DMS114 treated with DMSO at 0.1 percent for 48 hours (cell line): ENCODE results near the gene C11orf65.

ENCODE experiments used
- DNase-seq: peaks from one replicate; lab custom pipeline; 2025; ENCODE audit not compliant: unreplicated experiment; lab: John Stamatoyannopoulos, UW

C11orf65 gene, protein sequence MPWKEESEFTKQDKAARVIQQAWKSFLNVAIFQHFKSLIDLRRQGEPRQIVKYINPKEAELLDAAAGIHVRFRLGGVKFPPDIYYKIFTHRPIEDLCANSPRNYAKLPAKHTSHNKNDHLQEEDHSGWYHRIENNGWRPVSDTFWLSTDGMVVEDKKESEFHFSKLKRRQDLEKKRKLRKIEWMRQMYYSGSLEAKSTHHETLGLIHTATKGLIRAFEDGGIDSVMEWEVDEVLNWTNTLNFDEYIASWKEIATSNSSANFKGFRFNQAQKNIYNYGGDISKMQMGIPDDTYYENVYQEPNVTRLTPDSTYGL

DNA sequence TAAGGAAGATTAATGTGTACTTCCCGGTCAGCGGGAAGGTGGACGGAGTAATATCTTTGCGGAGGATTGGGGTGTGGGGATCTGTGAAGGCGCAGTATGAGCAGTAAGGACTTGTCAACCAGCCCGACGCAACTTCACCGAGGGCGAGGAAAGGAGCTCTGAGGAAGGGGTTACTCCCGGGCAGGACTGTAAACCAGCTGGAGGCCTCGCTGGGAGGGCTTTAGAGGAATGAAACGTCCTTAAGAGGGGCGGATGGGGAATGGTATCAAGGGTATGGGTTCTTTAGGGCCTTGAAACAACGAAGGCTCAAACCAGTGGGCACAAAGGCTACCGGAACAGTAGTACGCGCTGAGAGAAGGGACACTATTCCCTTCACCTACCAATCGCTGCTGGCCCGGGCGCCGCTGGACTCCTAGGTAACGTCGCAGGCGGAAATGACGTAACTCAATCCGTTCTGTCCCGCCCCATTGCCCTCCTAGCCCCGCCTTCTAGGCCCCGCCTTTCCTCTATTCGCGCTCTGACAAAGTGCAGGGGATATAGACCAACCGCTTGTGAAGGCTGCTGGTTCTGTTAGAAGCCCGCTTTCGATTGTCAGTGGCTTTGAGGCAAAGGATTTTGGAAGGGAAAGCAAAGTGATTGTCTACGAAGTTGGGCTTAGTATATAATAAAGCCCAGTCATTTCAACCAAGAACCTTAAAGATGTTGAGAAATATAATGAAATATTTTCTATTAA is at the start of gene C11orf65:
C11orf65 (minus strand) TSS at position 439 of the 733 bp plus-strand sequence. CDS start 5,970 bp downstream, outside the sequence.
- peak; percentile 83 for DNase-seq

DNA sequence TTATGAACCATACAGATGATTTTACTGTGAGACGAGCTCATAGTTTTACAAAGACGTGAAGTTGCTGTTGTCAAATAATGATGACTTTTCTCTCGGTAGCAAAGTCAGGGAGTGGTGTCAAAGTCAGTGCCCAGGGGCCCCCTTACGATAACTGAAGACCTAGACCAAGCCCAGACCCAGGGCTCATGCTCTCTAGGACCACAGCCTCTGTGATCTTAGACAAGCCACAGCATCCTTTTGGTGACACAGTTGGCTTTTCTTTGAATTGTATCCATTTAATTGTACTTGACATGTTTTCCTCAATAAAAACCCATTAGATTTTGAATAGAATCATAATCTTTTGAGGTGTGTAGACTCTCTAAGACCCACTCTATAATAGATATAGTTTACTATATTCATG is 48.8 kb upstream of the C11orf65 start:
- no peak for DNase-seq

DNA sequence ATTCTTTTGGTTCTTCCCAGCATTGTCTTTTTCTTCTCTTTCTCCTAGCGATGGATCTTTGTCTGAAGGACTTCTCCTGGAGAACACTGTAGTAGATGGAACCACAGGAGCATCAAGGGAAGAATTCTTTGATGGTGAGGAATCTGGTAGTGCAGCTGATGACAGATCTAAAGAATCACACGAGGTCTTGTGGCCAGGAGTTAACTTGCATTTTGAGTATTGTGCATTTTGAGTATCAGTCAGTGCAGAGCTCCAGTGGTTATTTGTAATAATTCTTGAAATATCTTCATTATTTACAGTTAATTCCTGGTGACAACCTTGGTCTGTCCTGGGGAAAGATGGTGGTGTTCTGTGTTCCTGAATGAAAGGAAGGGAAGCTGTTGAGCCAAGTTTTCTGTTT is 45.4 kb upstream of the C11orf65 start:
- no peak for DNase-seq

DNA sequence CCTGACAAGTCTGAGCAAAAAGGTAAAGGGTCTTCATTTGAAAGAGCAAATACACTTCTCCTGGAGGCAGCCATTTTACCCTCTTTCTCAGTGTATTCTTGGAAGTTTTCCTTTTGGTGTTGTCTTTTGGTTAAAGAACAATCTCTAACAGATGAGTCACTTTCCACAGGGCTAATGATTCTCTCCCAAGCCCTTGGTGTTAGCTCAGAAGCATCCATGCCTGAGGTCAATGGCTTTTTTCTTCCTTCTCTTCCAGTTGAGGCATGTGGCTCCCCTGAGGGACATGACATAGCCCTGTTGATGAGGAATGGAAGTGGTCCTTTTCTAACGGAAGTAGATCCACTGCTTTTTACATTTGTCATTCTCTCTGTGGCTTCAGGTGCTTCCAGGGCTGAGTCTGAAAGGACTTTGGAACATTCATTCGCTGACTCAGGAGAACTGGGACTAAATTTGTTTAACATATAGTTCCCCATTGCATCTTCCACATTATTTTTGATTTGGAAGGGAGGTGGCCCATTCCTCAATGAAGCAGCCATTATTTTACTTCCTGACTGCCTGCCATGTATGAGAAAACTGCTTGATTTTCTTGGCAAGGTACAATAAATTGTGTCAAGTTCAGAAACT is 44.6 kb upstream of the C11orf65 start:
- DNase-seq: no peak

DNA sequence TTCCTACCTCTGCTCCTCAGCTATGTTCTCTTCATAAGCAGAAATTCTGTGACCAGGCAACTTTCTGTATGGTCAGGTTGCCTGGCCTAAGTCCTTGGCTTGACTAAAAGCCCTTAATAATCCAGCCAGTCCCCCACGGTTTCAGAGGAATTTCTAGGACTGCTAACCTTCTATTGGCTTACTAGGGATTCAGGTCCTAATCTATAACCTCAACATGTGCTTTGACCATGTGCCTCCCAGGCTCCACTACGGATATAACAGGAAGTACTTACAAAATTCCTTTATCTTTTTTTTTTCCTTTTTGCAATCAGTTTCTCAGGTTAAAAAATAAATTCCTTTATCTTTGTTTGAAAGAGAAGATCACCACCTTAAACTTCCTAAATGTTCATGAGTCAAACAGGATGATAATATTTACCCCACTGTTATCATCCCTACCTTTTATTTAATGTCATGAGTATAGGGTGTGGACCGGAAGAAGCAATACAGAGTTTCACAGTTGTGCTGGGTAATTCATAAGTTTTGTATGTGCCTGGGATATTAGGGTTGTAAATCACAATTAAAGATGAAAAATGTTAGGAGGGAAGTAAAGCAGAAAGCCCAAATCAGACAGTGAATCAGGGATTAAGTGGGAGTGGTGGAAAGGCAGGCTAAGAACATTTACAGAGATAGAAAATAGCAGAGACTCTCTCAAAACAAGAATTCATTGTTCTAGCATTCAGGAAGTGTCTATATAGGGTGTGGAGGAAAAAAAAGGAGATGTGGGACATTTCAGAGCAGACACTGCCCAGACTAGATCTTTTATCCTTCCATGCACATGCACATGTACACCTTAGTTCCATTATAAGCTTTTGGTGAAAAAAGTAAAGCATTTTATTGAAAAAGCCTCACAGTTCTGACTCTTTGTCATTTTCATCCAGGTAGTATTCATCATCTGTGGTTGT is 41.6 kb upstream of the C11orf65 start:
- no peak for DNase-seq

DNA sequence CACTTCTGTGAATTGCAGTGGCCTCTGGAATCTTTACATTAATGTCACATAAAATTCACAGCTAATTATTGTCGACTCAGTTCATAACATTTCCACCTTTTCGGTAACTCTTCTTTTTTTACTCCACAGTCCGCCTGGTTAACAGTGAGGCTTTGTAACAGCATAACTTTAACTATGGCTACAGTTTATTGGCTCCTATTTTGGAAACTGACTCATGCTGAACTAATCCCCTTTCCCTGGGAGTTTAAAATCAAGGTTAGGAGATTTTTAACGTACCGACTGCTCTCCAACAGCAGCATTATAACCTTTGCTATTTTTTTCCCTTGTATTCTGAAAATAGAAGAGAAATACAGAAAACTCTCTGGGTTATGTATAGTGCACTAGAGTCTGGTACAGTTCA is 34.1 kb upstream of the C11orf65 start:
- no peak for DNase-seq

DNA sequence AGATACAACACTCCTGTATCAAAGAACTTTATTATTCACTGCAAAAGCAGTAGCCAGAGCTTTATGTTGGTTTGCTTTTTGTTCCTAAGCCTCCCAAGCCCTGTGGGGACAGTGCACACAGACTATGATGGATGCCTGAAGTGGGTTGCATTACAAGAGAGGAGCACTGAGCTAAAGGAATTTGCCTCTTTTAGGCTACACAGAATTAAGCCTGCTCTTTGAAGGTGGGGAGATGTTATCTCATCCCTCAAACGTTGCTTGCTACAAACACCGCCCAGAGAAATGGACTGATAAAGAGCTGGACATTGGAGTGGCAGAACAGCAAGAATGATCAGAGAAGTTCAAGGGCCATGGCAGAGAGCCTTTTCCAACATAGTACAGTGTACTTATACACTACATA is 33.4 kb upstream of the C11orf65 start:
- DNase-seq: no peak

DNA sequence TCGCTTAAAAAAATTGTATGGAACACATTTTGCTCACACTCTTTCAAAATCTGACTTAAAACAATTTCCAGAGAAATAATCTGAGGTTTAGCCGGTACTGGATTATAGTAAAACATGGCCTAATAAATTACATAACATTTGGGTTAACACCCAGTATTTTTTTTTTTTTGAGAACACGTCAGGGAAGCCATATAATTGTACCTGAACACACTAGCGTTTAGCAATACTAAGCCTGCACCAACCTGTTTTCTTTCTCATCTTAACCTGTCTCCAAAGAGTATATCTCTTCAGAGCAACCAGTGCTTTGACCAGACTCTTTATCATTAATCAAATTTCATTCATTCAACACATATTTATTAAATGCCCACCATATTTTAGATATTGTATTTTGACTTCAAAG is 32.8 kb upstream of the C11orf65 start:
- DNase-seq: no peak

DNA sequence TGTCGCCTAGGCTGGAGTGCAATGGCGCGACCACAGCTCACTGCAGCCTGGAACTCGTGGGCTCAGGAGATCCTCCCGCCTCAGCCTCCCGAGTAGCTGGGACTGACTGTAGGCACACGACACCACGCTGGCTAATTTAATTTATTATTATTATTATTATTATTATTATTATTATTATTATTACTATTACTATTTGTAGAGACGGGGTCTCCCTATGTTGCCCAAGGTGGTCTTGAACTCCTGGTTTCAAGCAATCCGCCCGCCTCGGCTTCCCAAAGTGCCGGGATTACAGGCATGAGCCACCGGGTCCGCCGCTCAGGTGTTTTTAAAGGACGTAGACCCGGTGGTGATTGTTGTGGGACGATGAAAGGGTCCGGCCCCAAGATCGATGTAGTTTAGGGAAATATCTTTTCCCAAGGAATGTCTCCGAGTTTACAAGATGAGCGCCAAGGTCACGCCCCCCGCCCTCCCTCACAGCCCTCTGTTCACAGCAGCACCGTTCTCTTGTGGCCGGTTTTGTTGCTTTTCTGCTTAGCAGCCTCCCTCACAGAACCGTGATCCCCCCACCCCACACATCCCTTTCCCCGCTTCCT is 31.6 kb upstream of the C11orf65 start:
- no peak for DNase-seq

DNA sequence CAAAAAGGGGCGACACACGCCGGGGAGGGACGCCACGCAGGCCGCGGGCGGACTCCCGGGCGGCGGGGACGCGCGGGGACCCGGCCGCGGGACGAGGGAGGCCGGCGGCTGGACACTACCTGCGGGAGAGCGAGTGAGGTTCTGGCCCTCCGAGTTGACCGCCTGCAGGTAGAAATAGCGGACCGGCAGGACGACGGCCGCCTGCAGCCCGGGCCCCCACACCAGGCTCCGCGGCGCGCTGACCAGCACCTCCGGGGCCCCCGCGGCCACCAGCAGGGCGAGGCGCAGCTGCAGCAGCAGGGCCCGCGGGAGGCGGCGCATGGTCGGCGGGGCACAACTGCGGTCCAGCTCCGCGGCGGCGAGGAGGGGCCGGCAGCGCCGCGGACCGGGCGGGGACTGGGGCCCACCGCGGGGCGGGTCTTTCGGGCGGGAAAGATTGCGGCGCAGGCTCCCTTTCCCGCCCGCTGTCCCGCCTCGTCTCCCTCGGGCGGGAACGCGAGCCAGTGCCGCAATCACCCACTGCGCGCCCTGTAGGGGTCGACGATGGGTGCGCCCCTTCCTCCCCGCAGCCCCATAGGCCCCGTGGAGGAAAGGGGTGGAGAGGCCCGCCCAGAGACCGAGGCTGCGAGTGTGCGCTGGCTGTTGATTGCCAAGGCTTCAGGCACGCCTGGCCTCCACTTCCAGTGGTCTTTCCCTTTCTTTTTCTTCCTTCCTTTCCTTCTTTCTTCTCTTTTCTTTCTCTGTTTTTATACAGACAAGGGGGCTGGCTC is 30.9 kb upstream of the C11orf65 start, which contains the start of gene POGLUT3:
POGLUT3 (minus strand) TSS at position 339 of the 770 bp plus-strand sequence; CDS start at position 321, 18 bp downstream.
- DNase-seq: peak; percentile 26

DNA sequence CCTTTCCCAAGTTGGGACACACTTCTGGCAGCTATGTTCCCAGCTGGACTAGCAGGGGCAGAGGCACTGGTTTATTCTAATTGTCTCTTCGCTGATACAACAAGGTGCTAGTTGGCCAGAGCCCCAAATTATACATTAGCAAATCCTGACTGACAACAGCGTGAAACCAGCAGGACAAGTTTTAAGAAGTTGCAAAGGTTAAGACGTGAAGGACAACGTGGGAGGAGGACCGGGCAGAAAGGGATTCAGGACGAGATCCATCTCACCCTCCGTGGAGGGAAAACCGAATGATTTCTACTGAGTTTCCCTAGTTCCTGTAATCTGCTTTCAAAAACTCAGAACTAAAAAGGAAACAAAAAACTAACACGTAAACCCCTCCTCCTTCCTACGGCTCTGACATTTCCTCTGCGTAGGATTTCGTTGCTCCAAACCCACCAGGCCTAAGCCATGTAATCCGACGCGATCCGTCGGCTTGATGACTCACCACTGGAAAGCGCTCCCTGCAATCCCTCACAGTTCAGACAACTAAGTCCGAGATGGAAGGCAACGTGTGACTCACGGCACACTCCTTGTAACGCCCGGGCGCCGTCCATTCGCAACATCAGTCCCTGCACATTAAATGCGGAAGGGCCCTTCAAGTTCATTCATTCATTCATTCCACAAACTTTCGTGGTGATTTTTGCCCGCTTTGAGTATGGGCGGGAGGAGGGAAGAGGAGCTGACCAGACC is 30.2 kb upstream of the C11orf65 start:
- DNase-seq: peak; percentile 69

DNA sequence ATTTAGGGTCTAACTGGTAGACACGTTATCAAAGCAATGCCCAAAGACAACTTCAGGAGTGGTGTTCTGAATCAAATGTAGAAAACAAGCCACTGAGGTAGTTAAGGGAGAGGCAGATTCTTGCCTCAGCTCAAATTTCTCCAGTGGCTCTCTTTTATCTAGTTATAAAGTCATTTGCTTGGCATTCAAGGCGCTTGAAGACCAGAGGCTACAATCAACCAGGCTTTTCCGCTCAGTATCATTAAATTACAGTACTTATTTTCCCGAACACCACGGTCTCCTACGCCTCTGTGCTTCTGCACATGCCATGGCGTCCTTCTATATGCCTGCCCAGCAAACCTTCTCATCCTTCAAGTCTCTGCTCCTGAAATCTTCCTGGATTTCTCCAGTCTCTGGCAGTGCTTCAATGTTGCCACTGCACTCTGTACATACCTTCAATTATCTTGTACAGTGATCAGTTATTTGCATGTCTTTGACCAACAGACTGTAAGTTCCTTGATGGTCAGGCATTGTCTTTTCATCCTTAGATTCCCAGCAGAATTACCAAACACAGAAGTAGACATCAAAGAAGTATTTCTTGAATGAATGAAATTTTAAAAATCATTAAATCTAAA is 29.4 kb upstream of the C11orf65 start:
- DNase-seq: no peak

DNA sequence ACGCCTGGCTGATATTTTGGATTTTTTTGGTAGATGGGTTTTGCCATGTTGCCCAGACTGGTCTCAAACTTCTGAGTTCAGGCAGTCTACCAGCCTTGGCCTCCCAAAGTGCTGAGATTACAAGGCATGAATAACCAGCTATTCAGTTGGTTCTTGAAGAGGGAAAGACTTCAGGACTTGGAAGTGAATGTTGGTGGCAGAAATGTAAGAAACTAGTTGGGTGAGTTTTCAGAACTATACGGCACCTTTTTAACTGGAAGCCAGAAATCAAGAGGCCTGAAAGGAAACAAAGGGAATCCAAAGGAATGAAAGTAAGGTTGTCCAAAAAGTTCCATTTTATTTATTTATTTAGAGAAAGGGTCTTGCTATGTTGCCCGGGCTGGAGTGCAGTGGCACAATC is 28.0 kb upstream of the C11orf65 start:
- DNase-seq: no peak

DNA sequence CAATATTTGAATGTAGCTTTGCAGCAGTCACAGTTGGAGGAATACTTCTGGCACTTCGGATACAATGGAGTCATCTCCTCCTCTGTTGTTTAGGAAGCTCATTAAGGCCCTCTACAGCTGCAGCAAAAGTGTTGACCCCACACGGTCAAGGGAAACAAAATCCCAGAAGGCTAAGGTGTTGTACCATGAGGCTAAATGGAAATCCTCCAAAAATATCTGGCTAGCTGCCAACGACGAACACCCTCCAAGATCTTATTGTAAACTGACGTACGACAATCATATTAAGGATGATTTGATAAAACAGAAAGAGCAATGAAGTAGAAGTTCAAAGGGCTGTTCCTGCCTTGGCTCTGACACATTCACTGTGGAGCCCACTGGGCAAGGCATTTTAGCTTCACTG is 26.9 kb upstream of the C11orf65 start:
- DNase-seq: no peak

DNA sequence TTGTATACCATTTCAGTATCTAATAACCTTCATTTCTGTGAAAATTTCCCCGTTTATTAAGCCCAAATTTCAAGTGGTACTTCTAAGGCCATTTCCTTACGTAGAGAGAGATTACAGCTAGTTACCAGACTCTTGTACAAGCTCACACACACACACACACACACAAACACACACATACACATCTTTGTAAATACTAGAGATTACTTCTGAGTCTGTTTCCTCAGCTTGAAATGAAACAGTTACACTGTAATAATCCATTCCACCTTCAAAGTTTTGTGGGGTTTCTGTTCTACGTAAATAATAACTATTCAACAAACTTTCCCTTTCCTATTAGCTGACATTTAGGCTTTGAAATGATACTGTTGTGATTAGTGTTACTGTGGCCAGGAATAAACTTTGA is 24.6 kb upstream of the C11orf65 start:
- DNase-seq: no peak

DNA sequence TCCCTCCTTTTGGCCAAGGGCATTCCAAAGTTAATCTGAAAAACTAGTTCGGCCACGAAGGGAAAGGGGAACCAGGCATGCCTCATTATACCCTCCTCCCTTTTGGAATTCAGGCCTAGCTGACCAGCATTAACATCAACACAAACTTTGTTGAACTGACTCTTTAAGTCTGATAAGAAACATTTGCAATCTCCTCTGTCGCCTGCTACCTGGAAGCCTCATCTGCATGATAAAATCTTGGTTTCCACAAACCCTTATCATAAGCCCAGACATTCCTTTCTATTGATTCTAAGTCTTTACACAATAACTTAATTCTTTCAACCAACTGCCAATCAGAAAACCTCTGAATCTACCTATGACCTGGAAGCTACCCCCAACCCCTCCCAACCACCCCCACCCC is 19.5 kb upstream of the C11orf65 start:
- no peak for DNase-seq

DNA sequence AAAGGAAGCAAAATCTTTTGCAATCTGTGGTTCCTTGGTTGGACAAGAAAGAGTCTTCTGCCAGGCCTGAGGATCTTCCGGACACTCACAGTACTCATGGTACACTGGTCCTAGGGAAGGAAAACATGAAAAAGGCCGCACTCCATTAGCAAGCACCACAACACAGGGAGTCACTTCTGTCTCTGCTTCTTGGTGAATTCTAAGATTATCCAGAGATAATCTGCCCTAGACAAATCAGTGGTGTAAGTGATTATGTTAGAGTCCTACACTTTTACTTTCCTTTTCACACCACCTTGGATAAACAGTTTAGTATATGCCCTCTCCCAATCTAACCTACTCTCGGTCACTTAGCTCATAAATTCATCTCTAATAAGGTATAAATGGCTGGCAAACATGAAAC is 19.0 kb upstream of the C11orf65 start:
- DNase-seq: no peak

DNA sequence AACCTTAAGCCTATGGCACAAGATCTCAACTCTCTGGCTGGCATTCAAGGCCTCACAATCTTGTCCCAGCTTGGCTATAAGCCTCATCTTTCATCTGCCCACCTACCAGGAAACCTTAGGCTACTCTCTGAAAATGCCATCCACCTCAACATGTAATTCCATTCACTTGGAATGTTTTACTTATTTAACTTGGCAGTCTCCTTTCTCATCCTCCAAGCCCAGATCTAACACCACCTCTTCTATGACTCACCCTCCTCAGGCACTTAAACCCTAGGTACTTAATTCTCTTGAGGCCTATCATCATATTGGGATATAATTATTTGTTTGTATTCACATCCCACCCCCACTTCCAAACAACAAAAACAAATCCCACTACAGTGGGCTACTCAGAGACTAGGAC is 15.8 kb upstream of the C11orf65 start:
- no peak for DNase-seq
